GM21717 (cell line): ENCODE measurements around the gene CD226.
"Not testable (repeated sequence)": the region's sequence is repeated elsewhere in the genome, so short reads cannot be mapped to it uniquely, and the experiment has no call there.

Experiments used
- ATAC-seq: cut with Tn5 transposase; IDR thresholded peaks from one replicate; pipeline ENCODE4 v1.9.1; 2021; ENCODE audit warnings: mild to moderate bottlenecking, moderate library complexity; ENCODE audit not compliant: unreplicated experiment

The CD226 gene

DNA sequence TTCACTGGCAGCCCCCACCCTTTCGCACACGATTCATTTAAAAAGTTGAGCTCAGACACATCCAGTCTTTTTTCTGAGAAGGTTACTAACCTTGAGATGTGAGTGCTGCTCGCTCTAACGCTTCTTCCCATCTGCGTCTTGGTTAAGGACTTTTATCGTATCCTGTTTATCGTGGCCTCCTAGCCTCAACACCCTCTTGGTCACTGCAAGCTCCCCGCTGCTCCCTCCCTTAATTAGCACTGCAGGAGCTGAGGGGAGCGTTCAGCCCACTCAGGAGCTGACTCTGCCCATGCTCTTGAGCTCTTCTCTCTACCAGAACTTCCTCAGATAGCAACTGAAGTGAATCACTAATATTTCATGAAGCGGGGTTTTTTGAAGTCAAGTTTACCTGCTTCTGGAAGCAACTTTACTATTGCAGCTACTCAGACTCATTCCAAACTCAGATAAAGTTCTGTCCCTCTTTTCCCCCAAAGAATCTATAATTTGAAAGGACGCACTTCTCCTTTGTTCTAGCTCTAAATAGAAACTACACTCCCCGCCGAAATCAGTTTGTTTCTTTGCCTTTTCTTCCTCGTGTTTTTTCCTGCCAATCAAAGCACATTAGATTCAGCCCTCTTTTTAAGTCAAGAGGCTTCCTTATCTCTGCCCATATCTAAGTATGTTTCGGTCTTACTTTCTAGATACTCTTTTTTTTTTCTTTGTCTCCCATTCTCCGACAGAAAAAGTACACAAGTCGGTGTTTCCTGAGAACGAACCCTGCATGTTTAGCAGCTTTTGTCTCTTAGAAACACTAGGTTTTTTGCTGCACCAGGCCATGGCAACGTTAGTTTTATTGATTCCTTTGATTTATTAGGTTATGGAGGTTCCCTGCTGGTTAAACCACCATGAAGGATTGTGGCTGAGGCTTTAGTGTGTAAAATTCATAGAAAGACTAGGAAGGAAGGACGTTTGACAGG, 9.3 kb upstream of the CD226 start:
- peak; percentile 24 for ATAC-seq

DNA sequence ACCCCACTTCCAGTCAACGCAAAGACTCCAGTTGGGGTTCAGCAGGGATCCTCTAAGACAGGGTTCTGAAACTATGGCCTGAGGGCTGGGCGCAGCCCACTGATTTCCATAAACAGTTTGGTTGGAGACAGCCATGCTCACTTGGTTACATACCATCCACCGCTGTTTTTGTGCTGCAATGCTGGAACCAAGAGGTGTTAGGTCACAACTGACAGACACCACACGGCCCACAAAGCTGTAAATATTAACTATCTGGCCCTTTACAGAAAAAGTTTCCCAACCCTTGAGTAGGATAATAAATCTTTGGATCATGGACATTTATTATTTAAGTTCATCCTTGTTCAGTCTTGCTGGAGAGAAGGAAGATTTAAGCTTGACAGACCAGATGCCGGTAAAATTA, 8.4 kb upstream of the CD226 start:
- ATAC-seq: no peak

DNA sequence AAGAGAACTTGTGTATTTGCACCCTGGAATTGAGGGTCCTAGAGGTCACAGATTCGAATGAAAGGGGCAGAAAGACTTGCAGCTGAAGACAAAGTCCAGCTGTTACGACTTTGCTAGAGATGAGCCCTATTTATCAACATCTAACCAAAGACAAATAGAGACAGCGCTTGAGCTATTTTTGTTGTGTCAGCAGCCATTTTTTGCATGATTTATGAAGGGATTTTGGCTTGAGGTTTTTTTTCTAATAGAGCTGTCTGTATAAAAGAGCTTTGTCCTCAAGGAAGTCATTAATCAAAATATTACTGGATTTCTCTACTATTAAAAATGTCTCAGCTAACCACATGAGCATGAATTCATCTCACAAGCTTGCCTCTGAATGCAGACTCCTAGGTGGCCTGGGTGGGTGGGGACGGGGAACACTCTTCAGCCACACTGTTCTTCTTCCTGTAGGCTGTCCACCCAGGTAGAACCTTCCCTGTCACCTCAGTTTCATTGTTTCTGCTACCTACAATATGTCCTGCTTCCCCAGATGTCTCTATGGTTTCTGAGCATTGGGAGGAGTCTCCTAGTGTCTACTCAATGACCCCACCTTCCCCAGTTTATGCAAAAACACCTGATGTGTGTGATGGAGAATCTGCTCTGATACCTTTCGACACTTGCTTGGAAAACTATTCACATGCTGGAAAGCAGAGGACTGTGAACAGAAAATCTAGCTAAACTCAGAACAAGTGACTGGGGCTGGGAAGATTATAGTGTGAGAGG, 7.2 kb upstream of the CD226 start:
- ATAC-seq: no peak

- ATAC-seq: no peak
These were observed 5.5 kb upstream of the CD226 start for GRCh38 chr18:69953191-69953590.

DNA sequence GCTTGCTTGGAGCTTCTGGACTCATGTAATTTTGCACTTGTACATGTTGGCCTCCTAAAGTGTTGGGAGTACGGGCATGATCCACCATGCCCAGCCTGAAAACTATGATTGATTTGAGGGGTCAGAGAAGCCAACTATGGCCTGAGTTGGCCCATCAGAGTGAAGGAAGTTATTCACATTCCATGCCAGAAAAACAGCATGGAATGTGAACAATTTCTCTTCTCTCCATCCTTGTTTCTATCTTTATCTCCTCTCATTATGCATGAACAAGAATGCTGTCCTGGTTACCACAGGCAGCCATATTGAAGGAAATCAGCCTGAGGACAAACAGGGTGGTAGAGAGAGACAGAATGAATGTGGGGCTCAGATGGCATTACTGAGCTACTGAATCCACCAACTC, 3.5 kb upstream of the CD226 start:
- no peak for ATAC-seq

DNA sequence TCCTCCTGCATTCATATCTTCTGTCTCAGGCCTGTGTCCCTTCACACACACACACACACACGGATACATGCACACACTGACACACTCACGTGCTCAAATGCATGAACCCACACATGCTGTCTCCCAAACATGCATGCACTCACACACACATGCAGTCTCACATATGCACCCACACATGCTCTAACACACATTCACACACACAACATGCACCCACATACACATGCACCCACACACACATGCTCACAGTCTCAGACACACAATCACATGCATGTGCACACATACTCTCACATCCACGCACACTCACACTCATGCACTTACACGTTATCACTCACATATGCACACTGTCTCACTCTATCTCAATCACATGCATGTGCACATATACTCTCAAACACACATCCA, 1.9 kb upstream of the CD226 start:
- no peak for ATAC-seq

DNA sequence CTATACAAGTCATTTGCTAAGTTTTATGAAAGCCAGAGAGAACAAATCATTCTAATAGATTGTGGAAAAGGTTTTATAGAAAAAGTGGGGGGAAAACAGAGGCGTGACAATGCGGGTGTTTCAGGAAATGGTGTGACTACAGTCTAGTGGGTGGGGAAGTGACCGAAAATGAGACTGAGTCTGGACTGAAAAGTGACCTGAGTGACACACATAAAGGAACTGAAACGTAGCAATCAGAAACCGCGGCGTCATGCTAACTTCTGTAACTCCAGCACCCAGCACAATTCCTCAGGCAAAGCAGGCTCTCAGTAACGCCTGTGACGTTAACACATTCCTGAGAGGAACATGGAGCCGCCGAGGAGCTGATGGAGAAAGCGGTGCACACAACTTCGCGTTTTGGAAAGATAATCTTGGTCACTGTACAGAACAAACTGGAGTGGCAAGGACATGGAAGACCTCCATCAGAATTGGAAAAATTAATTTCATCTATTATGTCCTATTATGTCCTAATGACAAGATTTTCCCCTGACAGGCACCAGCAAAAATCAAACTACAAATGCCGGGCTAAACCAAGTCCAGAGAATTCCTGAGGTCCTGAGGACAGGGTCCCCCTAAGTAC, 1.4 kb upstream of the CD226 start:
- ATAC-seq: peak; percentile 83

GRCh38 chr18:69948256-69948655, 583 bp upstream of the CD226 start:
- no peak for ATAC-seq

DNA sequence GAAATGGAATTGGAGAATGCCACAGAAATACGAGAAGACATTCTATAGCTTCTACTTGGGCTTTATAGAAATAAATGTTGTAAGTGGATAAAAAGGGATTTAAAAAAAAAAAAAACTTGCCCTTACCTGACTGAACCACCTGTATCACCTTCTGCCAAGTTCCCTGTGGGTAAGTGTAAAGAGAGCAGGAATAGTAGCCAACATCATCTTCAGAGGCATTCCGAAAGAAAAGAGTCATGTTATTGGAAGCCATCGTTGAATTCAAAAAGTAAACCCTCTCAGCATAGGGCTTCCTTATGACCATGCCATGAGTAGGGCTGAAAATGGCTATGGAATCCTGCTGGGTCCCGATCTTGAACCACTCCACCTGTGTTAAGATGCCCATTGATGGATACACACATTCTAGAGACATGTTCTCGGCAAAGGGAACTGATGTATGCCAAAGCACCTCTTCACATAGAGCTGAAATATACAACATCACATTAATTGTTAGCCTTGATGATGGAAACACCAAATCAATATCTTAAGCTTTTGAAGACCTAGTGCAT, 991 bp downstream of the CD226 start:
- ATAC-seq: no peak

GRCh38 chr18:69945220-69946114, 2.2 kb downstream of the CD226 start:
- no peak for ATAC-seq

- no peak for ATAC-seq
These were observed 3.2 kb downstream of the CD226 start for GRCh38 chr18:69944436-69944835.

GRCh38 chr18:69943021-69943420, 4.7 kb downstream of the CD226 start:
- ATAC-seq: no peak

DNA sequence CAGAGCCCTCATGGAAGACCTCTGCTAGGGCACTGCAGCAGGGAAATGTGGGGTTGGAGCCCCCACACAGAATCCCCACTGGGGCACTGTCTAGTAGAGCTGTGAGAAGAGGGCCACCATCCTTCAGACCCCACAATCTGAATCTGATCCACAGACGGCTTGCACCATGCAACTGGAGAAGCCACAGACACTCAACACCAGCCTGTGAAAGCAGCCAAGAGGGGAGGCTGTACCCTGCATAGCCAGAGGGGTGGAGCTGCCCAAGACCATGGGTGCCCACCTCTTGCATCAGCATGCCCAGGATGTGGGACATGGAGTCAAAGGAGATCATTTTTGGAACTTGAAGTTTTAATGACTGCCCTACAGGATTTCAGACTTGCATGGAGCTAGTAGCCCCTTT, 6.5 kb downstream of the CD226 start:
- no peak for ATAC-seq

GRCh38 chr18:69939812-69940211, 7.9 kb downstream of the CD226 start:
- ATAC-seq: not testable (repeated sequence)

DNA sequence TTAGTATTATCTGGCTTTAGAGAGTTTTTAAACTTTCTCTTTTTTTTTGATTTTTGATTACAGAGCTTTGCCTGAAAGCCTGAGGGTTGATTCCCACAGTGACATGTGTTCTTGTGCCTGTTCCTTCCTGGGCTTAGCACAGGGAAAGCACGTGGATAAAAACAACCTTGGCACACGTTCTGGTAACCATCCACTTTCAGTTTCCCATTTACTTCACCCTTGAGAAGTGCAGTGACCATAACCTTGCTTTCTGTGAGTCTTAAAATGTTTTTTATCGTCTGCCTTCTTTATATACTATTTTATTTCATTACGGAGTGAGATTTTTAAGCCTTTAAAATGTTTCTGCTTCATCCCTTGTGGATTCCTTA, 11.5 kb downstream of the CD226 start:
- ATAC-seq: peak; percentile 29

DNA sequence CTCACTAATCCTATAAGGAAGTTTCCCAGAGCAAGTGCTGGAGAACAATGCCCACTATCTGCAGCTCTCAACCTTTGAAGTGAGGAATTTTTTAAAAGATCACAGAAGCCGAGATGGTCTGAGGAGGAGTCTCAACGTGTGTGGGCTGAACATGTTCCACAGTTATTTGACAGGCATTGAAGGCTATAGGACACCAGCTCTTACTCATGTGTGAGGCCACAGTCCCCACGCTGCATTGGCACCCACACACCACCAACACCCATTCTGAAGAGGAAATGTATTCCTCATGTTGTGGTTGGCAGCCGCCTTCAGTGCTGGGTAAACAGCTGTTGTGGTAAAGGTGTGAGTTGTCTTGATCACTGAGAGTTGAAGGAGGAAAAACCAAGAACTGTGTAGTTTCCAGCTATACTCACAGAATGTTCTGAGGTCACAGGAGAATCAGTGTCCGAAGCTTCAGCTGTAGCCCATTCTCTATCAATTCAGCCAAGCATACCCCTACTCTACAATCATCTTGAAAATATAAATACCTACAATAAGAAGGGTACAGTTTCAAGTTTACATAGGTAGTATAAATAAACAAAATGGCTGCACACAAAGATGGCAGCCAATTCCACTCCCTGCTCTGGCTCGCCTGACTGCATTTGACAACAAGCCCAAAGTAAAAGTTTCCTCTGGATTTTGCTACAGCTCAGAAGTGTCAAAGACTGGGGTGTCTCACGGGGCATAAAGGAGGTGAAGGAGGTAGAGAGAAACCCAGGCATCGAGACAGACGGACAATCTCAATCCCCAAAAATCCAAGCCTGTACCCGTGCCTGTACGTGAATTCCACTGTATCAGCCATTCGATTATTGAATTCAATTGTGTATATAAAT, 12.1 kb downstream of the CD226 start:
- peak; percentile 92 for ATAC-seq

- ATAC-seq: no peak
These were observed 12.9 kb downstream of the CD226 start for GRCh38 chr18:69934601-69935265.

- no peak for ATAC-seq
These were observed 18.5 kb downstream of the CD226 start for GRCh38 chr18:69929041-69929774.
